Measurements from ENCODE around the gene CFAP99. TPM values are rescaled to one million over a fixed set of nuclear protein-coding genes. Genes with fewer than 3 reads are reported as not detected.

CFAP99 gene
- total and polyA plus RNA-seq, 2 donors (not counting 1 experiment from before 2014, with no cell fraction given): not detected

- Histone ChIP-seq H3K36me3 (replicated peaks in 1 of 2; ENCODE audit: control extremely low read depth in 1 of 2, control insufficient read depth in 1 of 2, extremely low read depth in 1 of 2, insufficient read depth in 2 of 2, low read length in 1 of 2) (no peaks in the 10 kb centered on the region), H3K4me1 (ENCODE audit: control insufficient read depth in 2 of 2, insufficient read depth in 2 of 2, low read length in 2 of 2) (peaks cover 14 to 16% of the 10 kb centered on the region in 2 donors), H3K27ac (ENCODE audit: low read length in 2 of 2) (no peak overlapping the region), H3K79me2 (ENCODE audit: control insufficient read depth, insufficient read depth, low read length) (no peaks in the 10 kb centered on the region), H2AFZ (ENCODE audit: insufficient read depth, low read depth, low read length, poor library complexity, severe bottlenecking) (no peak overlapping the region), H3K4me3 (ENCODE audit: control extremely low read depth in 1 of 5, extremely low read depth in 1 of 5, insufficient read depth in 1 of 5, low read depth in 2 of 5, low read length in 4 of 5) (no peak overlapping the region), H3K9me3 (ENCODE audit: control extremely low read depth in 1 of 3, control insufficient read depth in 2 of 3, insufficient read depth in 1 of 3, low read length in 2 of 3) (peaks cover 0 to 4% (median 0%) of the 10 kb centered on the region in 3 donors), H3K4me2 (replicated peaks; ENCODE audit: low read depth, low read length, poor library complexity, severe bottlenecking) (no peak overlapping the region), H4K20me1 (ENCODE audit: control insufficient read depth, insufficient read depth, low read length, poor library complexity, severe bottlenecking) (no peaks in the 10 kb centered on the region), H3K9ac (ENCODE audit: low read length) (no peak overlapping the region), H3K27me3 (replicated peaks in 1 of 4; ENCODE audit: control extremely low read depth in 1 of 4, control insufficient read depth in 3 of 4, insufficient read depth in 4 of 4, low read length in 3 of 4) (peaks cover 0 to 30% (median 15%) of the 10 kb centered on the region in 4 experiments)
- no peak for TF ChIP-seq CTCF (IDR thresholded peaks at IDR 0.05)
- TF ChIP-seq EZH2 (IDR thresholded peaks at IDR 0.05; ENCODE audit: borderline replicate concordance, insufficient read depth, low read depth, low read length, poor library complexity, severe bottlenecking): no peak
- DNase-seq (no peak), ATAC-seq (ENCODE audit: low read depth) (no peak)
- Mint-ChIP-seq H3K4me3 (no peak overlapping the region), H3K27ac (peak overlapping the region; percentile 15), H3K9me3 (ENCODE audit: insufficient read depth) (no peaks in the 10 kb centered on the region), H3K27me3 (peaks cover 28% of the 10 kb centered on the region), H3K4me1 (peaks cover 23% of the 10 kb centered on the region)
- 0% methylated on average over 1 of the region's 4 CpGs for WGBS (ENCODE audit: insufficient coverage)
- intact Hi-C loops (cut with micrococcal nuclease): no loop called here
- ChIA-PET CTCF (no interaction called here), POLR2A (no interaction called here)
Measured at GRCh38 chr4:2423066-2423465, 4.3 kb downstream of the CFAP99 start.

- DNase-seq (no peak), ATAC-seq (ENCODE audit: low read depth) (no peak)
- intact Hi-C loops (cut with micrococcal nuclease): no loop called here
- Histone ChIP-seq H3K4me2 (replicated peaks; ENCODE audit: low read depth, low read length, poor library complexity, severe bottlenecking) (no peak overlapping the region), H3K4me1 (ENCODE audit: control insufficient read depth in 2 of 2, insufficient read depth in 2 of 2, low read length in 2 of 2) (peaks cover 13 to 15% of the 10 kb centered on the region in 2 donors), H3K4me3 (ENCODE audit: control extremely low read depth in 1 of 5, extremely low read depth in 1 of 5, insufficient read depth in 1 of 5, low read depth in 2 of 5, low read length in 4 of 5) (no peak overlapping the region), H2AFZ (ENCODE audit: insufficient read depth, low read depth, low read length, poor library complexity, severe bottlenecking) (no peak overlapping the region), H4K20me1 (ENCODE audit: control insufficient read depth, insufficient read depth, low read length, poor library complexity, severe bottlenecking) (no peaks in the 10 kb centered on the region), H3K79me2 (ENCODE audit: control insufficient read depth, insufficient read depth, low read length) (no peaks in the 10 kb centered on the region), H3K27ac (ENCODE audit: low read length in 2 of 2) (no peak overlapping the region), H3K27me3 (replicated peaks in 1 of 4; ENCODE audit: control extremely low read depth in 1 of 4, control insufficient read depth in 3 of 4, insufficient read depth in 4 of 4, low read length in 3 of 4) (peaks cover 0 to 29% (median 15%) of the 10 kb centered on the region in 4 experiments), H3K9me3 (ENCODE audit: control extremely low read depth in 1 of 3, control insufficient read depth in 2 of 3, insufficient read depth in 1 of 3, low read length in 2 of 3) (peaks cover 0 to 3% (median 0%) of the 10 kb centered on the region in 3 donors), H3K9ac (ENCODE audit: low read length) (no peak overlapping the region), H3K36me3 (replicated peaks in 1 of 2; ENCODE audit: control extremely low read depth in 1 of 2, control insufficient read depth in 1 of 2, extremely low read depth in 1 of 2, insufficient read depth in 2 of 2, low read length in 1 of 2) (no peaks in the 10 kb centered on the region)
- H3K27ac Mint-ChIP-seq: no peak overlapping the region
- no peaks in the 10 kb centered on the region for H3K9me3 Mint-ChIP-seq (ENCODE audit: insufficient read depth)
- WGBS (ENCODE audit: insufficient coverage): 87% methylated on average over 10 of the region's 10 CpGs
- ChIA-PET POLR2A (no interaction called here), CTCF (no interaction called here)
- H3K27me3 Mint-ChIP-seq: peaks cover 29% of the 10 kb centered on the region
- no peak for TF ChIP-seq EZH2 (IDR thresholded peaks at IDR 0.05; ENCODE audit: borderline replicate concordance, insufficient read depth, low read depth, low read length, poor library complexity, severe bottlenecking)
- no peak for TF ChIP-seq CTCF (IDR thresholded peaks at IDR 0.05)
- H3K4me1 Mint-ChIP-seq: peaks cover 22% of the 10 kb centered on the region
- no peak overlapping the region for H3K4me3 Mint-ChIP-seq
Measured at GRCh38 chr4:2423695-2424094, 4.9 kb downstream of the CFAP99 start.

Data from B cell (primary cell).